Calu3 (cell line): Measurements from ENCODE around the gene CNPY1. TPM values are rescaled to one million over a fixed set of nuclear protein-coding genes. Genes with fewer than 3 reads are reported as not detected.

Experiments
- BruUV-seq: library from RNA; stranded (reverse); fragments of 400-500 nt; replicated peaks from 2 replicates; lab custom pipeline; 2021; lab: Mats Ljungman, UMichigan
- CTCF ChIA-PET: fragments of 300-600 bp; sonication (Branson Sonifier 250); formaldehyde crosslinking; loops from one replicate; lab custom pipeline; 2022; ENCODE audit warnings: antibody characterized with exemption; lab: Charles Lee
- DNase-seq: peaks from one replicate; pipeline ENCODE4 v3.0.0; 2022
- H3K27ac Mint-ChIP-seq: one replicate; pipeline ENCODE4 v1.8.0; 2022; ENCODE audit warnings: mixed read lengths; ENCODE audit not compliant: unreplicated experiment
- H3K27me3 Mint-ChIP-seq: one replicate; pipeline ENCODE4 v1.8.0; 2022; ENCODE audit warnings: mixed read lengths; ENCODE audit not compliant: unreplicated experiment
- H3K36me3 Mint-ChIP-seq: one replicate; pipeline ENCODE4 v1.8.0; 2022; ENCODE audit warnings: mild to moderate bottlenecking, moderate library complexity, mixed read lengths; ENCODE audit not compliant: insufficient read depth, unreplicated experiment
- H3K4me1 Mint-ChIP-seq: one replicate; pipeline ENCODE4 v1.8.0; 2022; ENCODE audit warnings: mild to moderate bottlenecking, low read depth, mixed read lengths; ENCODE audit not compliant: unreplicated experiment
- H3K4me3 Mint-ChIP-seq: one replicate; pipeline ENCODE4 v1.8.0; 2022; ENCODE audit warnings: mild to moderate bottlenecking, low read depth, moderate library complexity, mixed read lengths; ENCODE audit not compliant: unreplicated experiment
- H3K9me3 Mint-ChIP-seq: one replicate; pipeline ENCODE4 v1.8.0; 2022; ENCODE audit warnings: low read depth, mixed read lengths; ENCODE audit not compliant: unreplicated experiment
- CTCF ChIP-seq: fragments of 200-600 bp; IDR thresholded peaks from one replicate; pipeline ENCODE4 v1.8.0; 2022; ENCODE audit warnings: antibody characterized with exemption; ENCODE audit not compliant: unreplicated experiment
- intact Hi-C: fragments of 100-400 bp; cut with micrococcal nuclease; formaldehyde crosslinking; loops from one replicate; pipeline ENCODE4 v1.10.0; 2022; ENCODE audit not compliant: unreplicated experiment
- total RNA-seq: library from RNA; stranded (reverse); gene quantifications from 2 replicates; pipeline ENCODE4 v1.2.3, GENCODE V29; 2022

CNPY1 gene
- total RNA-seq, 1 experiment from 2014 or later: not detected

DNA sequence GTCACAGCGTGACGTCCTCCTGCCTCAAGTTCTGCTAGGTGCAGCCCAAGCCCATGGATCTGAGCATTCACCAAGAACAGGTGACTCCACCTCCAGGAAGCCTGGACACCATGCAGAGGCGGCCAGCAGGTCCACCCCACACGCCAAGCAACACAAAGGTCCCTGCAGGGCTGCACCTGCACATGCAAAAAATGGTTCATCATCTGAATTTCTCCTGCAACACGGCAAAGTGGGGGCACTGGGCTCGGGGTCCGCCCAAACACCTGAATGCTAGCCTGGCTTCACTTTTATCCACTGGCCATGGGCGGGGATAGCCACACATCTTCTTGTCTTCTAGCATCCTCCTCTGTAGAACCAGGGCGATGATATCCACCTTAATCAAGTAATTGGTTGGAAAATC is 28.9 kb downstream of the CNPY1 start:
- DNase-seq: no peak
- intact Hi-C loops: no loop called here
- BruUV-seq: no TSS peak
- H3K36me3 Mint-ChIP-seq: no peaks in the 10 kb centered on the region
- CTCF ChIA-PET: no interaction called here
- no peak overlapping the region for H3K4me3 Mint-ChIP-seq
- no peaks in the 10 kb centered on the region for H3K9me3 Mint-ChIP-seq
- H3K4me1 Mint-ChIP-seq: no peaks in the 10 kb centered on the region
- H3K27me3 Mint-ChIP-seq: peaks cover 88% of the 10 kb centered on the region
- no peak overlapping the region for H3K27ac Mint-ChIP-seq
- TF ChIP-seq CTCF: no peak

- Mint-ChIP-seq H3K9me3 (no peaks in the 10 kb centered on the region), H3K4me3 (no peak overlapping the region), H3K36me3 (no peaks in the 10 kb centered on the region), H3K27ac (no peak overlapping the region), H3K27me3 (peaks cover 86% of the 10 kb centered on the region), H3K4me1 (no peaks in the 10 kb centered on the region)
- no peak for DNase-seq
- CTCF ChIA-PET: no interaction called here
- intact Hi-C loops: no loop called here
- BruUV-seq: no TSS peak
- no peak for TF ChIP-seq CTCF
Measured at GRCh38 chr7:155516466-155516865, 29.9 kb downstream of the CNPY1 start.

DNA sequence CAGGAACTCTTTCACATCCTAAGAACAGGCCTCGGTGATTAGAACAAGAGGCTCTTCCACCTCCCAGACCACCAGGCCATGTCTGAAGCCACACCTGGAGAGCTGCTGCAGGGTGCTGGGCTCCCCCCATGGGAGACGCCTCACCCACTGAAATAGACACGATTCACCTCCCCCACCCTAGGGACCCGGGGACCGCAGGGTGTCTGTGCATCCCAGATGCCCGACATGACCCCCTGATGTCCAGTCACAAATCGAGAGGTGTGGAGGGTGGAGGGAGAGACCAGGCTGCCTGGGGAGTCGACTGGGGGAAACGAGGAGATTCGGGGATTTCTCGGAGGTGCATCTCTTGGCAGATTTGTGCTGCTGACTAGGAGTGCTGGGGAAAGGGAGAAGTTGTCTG is 31.0 kb downstream of the CNPY1 start:
- BruUV-seq: no TSS peak
- DNase-seq: no peak
- Mint-ChIP-seq H3K36me3 (no peaks in the 10 kb centered on the region), H3K27me3 (peaks cover 82% of the 10 kb centered on the region), H3K4me1 (no peaks in the 10 kb centered on the region), H3K4me3 (no peak overlapping the region), H3K27ac (no peak overlapping the region), H3K9me3 (no peaks in the 10 kb centered on the region)
- TF ChIP-seq CTCF: no peak
- intact Hi-C loops: no loop called here
- CTCF ChIA-PET: no interaction called here

DNA sequence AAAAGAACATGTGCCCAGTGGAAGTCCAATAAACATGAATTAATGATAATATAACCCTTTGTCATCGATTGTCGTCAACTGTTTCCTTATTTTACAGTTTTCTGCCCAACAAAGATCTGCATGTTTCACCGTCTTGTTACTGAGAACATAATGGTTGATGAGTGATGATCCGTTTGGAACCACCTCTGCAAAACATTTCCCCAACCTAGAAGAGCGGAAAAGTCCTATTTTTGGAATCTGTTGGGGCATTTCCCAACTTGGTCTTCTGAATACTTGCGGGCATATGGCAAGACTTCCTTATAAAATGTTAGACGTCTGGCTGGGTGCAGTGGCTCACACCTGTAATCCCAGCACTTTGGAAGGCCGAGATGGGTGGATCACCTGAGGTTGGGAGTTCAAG is 32.1 kb downstream of the CNPY1 start:
- no peaks in the 10 kb centered on the region for H3K4me1 Mint-ChIP-seq
- H3K27ac Mint-ChIP-seq: no peak overlapping the region
- CTCF ChIA-PET: no interaction called here
- intact Hi-C loops: no loop called here
- TF ChIP-seq CTCF: no peak
- BruUV-seq: no TSS peak
- DNase-seq: no peak
- peaks cover 82% of the 10 kb centered on the region for H3K27me3 Mint-ChIP-seq
- no peak overlapping the region for H3K4me3 Mint-ChIP-seq
- H3K36me3 Mint-ChIP-seq: no peaks in the 10 kb centered on the region
- no peaks in the 10 kb centered on the region for H3K9me3 Mint-ChIP-seq
